Skeletal muscle satellite cell (primary cell): ENCODE data around the gene LAMTOR1.
A peak's percentile ranks its signal among the peaks of the same experiment; 100 is the strongest.

Source experiments
- H3K27me3 ChIP-seq: 2 replicates; pipeline ENCODE4 v1.7.0; 2013; ENCODE audit warnings: low read length; ENCODE audit not compliant: control insufficient read depth, insufficient read depth
- H3K36me3 ChIP-seq: 2 replicates; pipeline ENCODE4 v1.7.0; 2013; ENCODE audit warnings: mild to moderate bottlenecking, control low read depth, low read length; ENCODE audit not compliant: insufficient read depth
- H3K4me1 ChIP-seq: 2 replicates; pipeline ENCODE4 v1.7.0; 2013; ENCODE audit warnings: low read length; ENCODE audit not compliant: control insufficient read depth, insufficient read depth
- H3K4me2 ChIP-seq: 2 replicates; pipeline ENCODE4 v1.7.0; 2013; ENCODE audit warnings: mild to moderate bottlenecking, low read length
- H3K4me3 ChIP-seq: 2 replicates; pipeline ENCODE4 v1.7.0; 2013; ENCODE audit warnings: low read length
- H3K9ac ChIP-seq: 2 replicates; pipeline ENCODE4 v1.7.0; 2013; ENCODE audit warnings: mild to moderate bottlenecking, low read depth, low read length, moderate library complexity
- H3K9me3 ChIP-seq: replicated peaks from 2 replicates; pipeline ENCODE4 v1.7.0; 2013; ENCODE audit warnings: mild to moderate bottlenecking, control low read depth, low read length

Gene LAMTOR1

GRCh38 chr11:72116019-72116755 is 13.1 kb upstream of the LAMTOR1 start:
- H3K36me3 ChIP-seq = no peaks in the 10 kb centered on the region

GRCh38 chr11:72114570-72114969 is 11.5 kb upstream of the LAMTOR1 start:
- no peaks in the 10 kb centered on the region for H3K9me3 ChIP-seq
- H3K4me1 ChIP-seq = peaks cover 18% of the 10 kb centered on the region
- H3K9ac ChIP-seq = no peak overlapping the region
- no peaks in the 10 kb centered on the region for H3K27me3 ChIP-seq
- no peaks in the 10 kb centered on the region for H3K36me3 ChIP-seq
- no peak overlapping the region for H3K4me2 ChIP-seq
- no peak overlapping the region for H3K4me3 ChIP-seq

More at GRCh38 chr11:72116019-72116755, 13.1 kb upstream of the LAMTOR1 start:
- no peak overlapping the region for H3K4me3 ChIP-seq
- H3K27me3 ChIP-seq = no peaks in the 10 kb centered on the region
- H3K4me1 ChIP-seq = peaks cover 18% of the 10 kb centered on the region
- H3K9ac ChIP-seq = no peak overlapping the region
- no peaks in the 10 kb centered on the region for H3K9me3 ChIP-seq
- H3K4me2 ChIP-seq = no peak overlapping the region

GRCh38 chr11:72112978-72113808 is 10.1 kb upstream of the LAMTOR1 start:
- Histone ChIP-seq H3K4me1 (peaks cover 18% of the 10 kb centered on the region), H3K9me3 (no peaks in the 10 kb centered on the region), H3K9ac (peak overlapping the region; percentile 93), H3K27me3 (no peaks in the 10 kb centered on the region), H3K4me3 (peak overlapping the region; percentile 77), H3K36me3 (no peaks in the 10 kb centered on the region), H3K4me2 (peak overlapping the region; percentile 81)

- Histone ChIP-seq H3K36me3 (no peaks in the 10 kb centered on the region), H3K4me1 (peaks cover 18% of the 10 kb centered on the region), H3K27me3 (no peaks in the 10 kb centered on the region), H3K4me2 (peak within 1 kb of the TSS; percentile 84), H3K9me3 (no peaks in the 10 kb centered on the region), H3K4me3 (peak within 1 kb of the TSS; percentile 77), H3K9ac (peak within 1 kb of the TSS; percentile 93)
These were observed 9.3 kb upstream of the LAMTOR1 start, which contains the start of gene ANAPC15 for GRCh38 chr11:72112143-72112977. Gene ANAPC15, minus strand, starts transcription at chr11:72112695. Its CDS starts 1,419 bp downstream, at chr11:72111276.

GRCh38 chr11:72111300-72112142 is 8.4 kb upstream of the LAMTOR1 start:
- Histone ChIP-seq H3K9me3 (no peaks in the 10 kb centered on the region), H3K4me1 (peaks cover 18% of the 10 kb centered on the region), H3K27me3 (no peaks in the 10 kb centered on the region), H3K4me2 (peak overlapping the region; percentile 84), H3K9ac (peak overlapping the region; percentile 93), H3K36me3 (no peaks in the 10 kb centered on the region), H3K4me3 (peak overlapping the region; percentile 69)

GRCh38 chr11:72105888-72106287 is 2.8 kb upstream of the LAMTOR1 start, which contains the start of gene TOMT:
Gene TOMT, plus strand, starts transcription at chr11:72105924. Its CDS starts 28 bp downstream, at chr11:72105952.
- no peaks in the 10 kb centered on the region for H3K27me3 ChIP-seq
- peaks cover 4% of the 10 kb centered on the region for H3K36me3 ChIP-seq
- no peaks in the 10 kb centered on the region for H3K9me3 ChIP-seq
- no peak within 1 kb of the TSS for H3K4me3 ChIP-seq
- H3K4me2 ChIP-seq = no peak within 1 kb of the TSS
- H3K4me1 ChIP-seq = peaks cover 18% of the 10 kb centered on the region
- no peak within 1 kb of the TSS for H3K9ac ChIP-seq

GRCh38 chr11:72103754-72104167 is 664 bp upstream of the LAMTOR1 start:
- H3K36me3 ChIP-seq = peaks cover 23% of the 10 kb centered on the region
- H3K9ac ChIP-seq = peak overlapping the region; percentile 48
- H3K9me3 ChIP-seq = no peaks in the 10 kb centered on the region
- peak overlapping the region; percentile 72 for H3K4me2 ChIP-seq
- H3K4me3 ChIP-seq = peak overlapping the region; percentile 59
- H3K27me3 ChIP-seq = no peaks in the 10 kb centered on the region
- peaks cover 26% of the 10 kb centered on the region for H3K4me1 ChIP-seq

GRCh38 chr11:72102631-72102945 is 509 bp downstream of the LAMTOR1 start:
- Histone ChIP-seq H3K4me3 (peak overlapping the region; percentile 80), H3K27me3 (no peaks in the 10 kb centered on the region), H3K9me3 (no peaks in the 10 kb centered on the region), H3K36me3 (peaks cover 35% of the 10 kb centered on the region), H3K4me1 (peaks cover 26% of the 10 kb centered on the region), H3K9ac (peak overlapping the region; percentile 95), H3K4me2 (peak overlapping the region; percentile 85)

- Histone ChIP-seq H3K9me3 (no peaks in the 10 kb centered on the region), H3K4me1 (peaks cover 26% of the 10 kb centered on the region), H3K4me2 (peak overlapping the region; percentile 85), H3K4me3 (peak overlapping the region; percentile 80), H3K9ac (peak overlapping the region; percentile 95), H3K36me3 (peaks cover 39% of the 10 kb centered on the region), H3K27me3 (no peaks in the 10 kb centered on the region)
These were observed 935 bp downstream of the LAMTOR1 start for GRCh38 chr11:72102162-72102561.

- peaks cover 26% of the 10 kb centered on the region for H3K4me1 ChIP-seq
- H3K4me3 ChIP-seq = no peak overlapping the region
- H3K9me3 ChIP-seq = no peaks in the 10 kb centered on the region
- peaks cover 48% of the 10 kb centered on the region for H3K36me3 ChIP-seq
- H3K4me2 ChIP-seq = peak overlapping the region; percentile 9
- no peaks in the 10 kb centered on the region for H3K27me3 ChIP-seq
- no peak overlapping the region for H3K9ac ChIP-seq
These were observed 2.6 kb downstream of the LAMTOR1 start for GRCh38 chr11:72100462-72100861.
